Measurements from ENCODE around the gene SMC1B.
"Not testable (repeated sequence)": the region's sequence is repeated elsewhere in the genome, so short reads cannot be mapped to it uniquely, and the experiment has no call there.

Gene SMC1B

DNA sequence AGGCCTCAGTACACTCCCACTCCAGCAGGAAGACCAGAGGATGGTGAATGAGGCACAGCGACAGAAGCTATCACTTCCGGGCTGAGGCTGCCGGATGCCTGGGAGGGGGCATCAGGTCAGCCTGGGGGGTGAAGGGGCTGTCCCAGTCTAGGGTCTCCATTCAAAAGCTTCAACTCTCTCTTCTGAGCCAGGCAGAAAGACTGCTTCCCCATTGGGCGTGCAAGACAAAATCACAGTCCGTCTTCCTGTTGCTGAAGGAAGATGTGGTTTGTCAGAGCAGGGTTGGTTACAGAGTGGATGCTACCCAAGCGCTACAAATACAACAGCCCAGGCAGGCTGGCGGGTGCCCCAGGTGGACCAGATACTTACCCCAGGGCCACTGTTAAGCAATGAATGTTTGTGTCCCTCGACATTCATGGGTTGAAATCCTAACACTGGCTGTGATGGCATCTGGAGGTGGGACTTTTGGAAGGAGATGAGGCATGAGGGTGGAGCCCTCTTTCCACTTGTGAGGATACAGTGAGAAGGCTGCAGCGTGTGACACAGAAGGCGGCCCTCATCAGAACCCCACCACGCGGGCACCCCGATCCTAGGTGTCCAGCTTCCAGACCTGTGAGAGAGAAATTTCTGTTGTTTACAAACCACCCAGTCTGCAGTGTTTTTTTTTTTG is 116.6 kb downstream of the SMC1B start:
- no peak for DNase-seq (ENCODE audit: low read depth)

DNA sequence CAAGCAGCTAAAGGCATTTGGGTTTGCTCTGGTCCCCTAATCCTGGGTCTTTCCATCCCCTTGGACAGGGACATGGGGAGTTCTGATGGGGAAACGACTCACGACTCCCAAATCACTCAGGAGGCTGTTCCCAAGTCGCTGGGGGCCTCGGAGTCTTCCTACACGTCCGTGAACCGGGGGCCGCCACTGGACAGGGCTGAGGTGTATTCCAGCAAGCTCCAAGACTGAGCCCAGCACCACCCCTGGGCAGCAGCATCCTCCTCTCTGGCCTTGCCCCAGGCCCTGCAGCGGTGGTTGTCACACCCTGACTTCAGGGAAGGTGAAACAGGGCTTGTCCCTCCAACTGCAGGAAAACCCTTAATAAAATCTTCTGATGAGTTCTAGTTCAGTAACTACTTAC is 117.9 kb downstream of the SMC1B start:
- no peak for DNase-seq (ENCODE audit: low read depth)

- not testable (repeated sequence) for DNase-seq (ENCODE audit: low read depth)
Measured at GRCh38 chr22:45295004-45295403, 118.4 kb downstream of the SMC1B start.

All from activated T-cell treated with anti-CD3 and anti-CD28 coated beads for 48 hours (primary cell).